ENCODE results near the gene ZBTB16. TPM values are rescaled to one million over a fixed set of nuclear protein-coding genes. Genes with fewer than 3 reads are reported as not detected.

Gene ZBTB16
- total and polyA plus RNA-seq, 12 donors, result 7.9 to 119 (median 53.2) TPM

DNA sequence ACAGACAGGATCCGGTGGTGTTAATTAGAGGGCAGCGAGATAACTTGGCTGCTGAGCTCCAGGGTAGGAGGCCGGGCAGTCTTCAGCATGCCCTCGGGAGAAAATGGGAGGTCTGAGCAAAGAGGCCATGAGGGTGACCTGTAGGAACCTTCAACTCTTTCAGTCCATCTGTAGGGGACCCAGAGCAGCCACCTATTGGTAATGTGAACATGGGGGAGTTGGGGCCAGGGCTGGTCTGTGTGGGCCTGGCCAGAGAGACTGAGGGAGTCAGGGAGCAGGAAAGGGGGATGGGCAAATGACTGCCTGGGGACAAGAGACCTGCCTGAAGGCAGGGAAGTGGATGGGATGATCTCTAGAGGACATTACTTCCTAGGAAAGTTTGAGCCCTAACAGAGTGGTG lies 135.6 kb downstream of the ZBTB16 start:
- no peak for DNase-seq
- H3K4me3 ChIP-seq, result no peak overlapping the region
- no peaks in the 10 kb centered on the region for H3K27me3 ChIP-seq
- TF ChIP-seq POLR2A (IDR thresholded peaks at IDR 0.05) (no peak), CTCF (IDR thresholded peaks at IDR 0.05) (no peak)
- no peaks in the 10 kb centered on the region for H3K36me3 ChIP-seq (replicated peaks in 1 of 2)
- peaks cover 55 to 65% of the 10 kb centered on the region in 2 donors for H3K4me1 ChIP-seq (replicated peaks in 1 of 2)
- peak overlapping the region in 4 of 5 donors; percentile 22 to 95 (median 94) for H3K27ac ChIP-seq
- intact Hi-C loops (cut with DNase I), result no loop called here
- 76 to 89% (median 84%) methylated on average over 4 of the region's 4 CpGs for WGBS, 4 donors
- no peaks in the 10 kb centered on the region for H3K9me3 ChIP-seq (replicated peaks in 1 of 3)

DNA sequence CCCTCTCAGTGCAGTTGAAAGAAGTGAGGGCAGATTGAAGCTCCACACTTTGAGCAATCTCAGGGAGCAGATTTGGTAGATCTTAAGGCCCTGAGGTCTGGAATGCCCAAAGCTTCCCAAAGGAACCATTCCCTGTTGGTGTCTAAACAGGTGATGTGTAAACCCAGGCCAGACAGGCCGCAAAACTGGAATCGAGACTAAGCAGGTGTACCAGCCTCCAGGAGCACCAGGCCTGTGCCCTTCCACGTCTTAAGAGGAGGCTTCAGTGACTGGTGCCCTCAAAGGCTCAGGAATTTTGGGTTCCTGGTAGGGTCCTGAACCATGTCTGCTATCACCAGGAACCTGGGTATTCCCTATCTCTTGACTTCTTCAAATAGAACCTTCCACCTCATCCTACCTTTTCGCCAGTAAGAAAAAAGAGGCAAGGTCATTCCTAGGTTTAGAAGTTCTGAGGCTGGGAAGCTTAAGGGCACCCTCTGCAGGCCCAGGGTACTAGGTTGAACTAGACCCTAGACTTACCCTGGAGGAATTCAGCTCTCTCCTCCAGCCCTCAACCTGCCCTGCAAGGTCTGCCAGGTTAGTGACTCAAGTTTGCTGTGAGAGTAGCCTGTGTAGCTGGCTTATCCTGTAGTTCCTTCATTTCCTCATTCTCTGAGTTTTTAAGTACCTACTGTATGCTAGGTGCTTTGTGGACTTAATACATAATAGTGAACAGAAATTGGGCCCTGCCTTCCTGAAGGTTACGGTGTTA lies 136.6 kb downstream of the ZBTB16 start:
- Histone ChIP-seq H3K4me1 (replicated peaks in 1 of 2) (peaks cover 55 to 67% of the 10 kb centered on the region in 2 donors), H3K9me3 (replicated peaks in 1 of 3) (no peaks in the 10 kb centered on the region), H3K36me3 (replicated peaks in 1 of 2) (no peaks in the 10 kb centered on the region), H3K27ac (peak overlapping the region; percentile 38 to 95 (median 92)), H3K27me3 (no peaks in the 10 kb centered on the region), H3K4me3 (no peak overlapping the region)
- peak in 1 of 7 donors; percentile 48 for DNase-seq
- TF ChIP-seq POLR2A (IDR thresholded peaks at IDR 0.05), result peak in 1 of 2 donors; percentile 19
- no peak for TF ChIP-seq CTCF (IDR thresholded peaks at IDR 0.05)
- intact Hi-C loops (cut with DNase I), result no loop called here
- WGBS, 4 donors, result 93 to 99% (median 97%) methylated on average over 5 of the region's 5 CpGs

GRCh38 chr11:114196997-114197703 lies 137.6 kb downstream of the ZBTB16 start:
- Histone ChIP-seq H3K4me3 (peak overlapping the region in 1 of 4 donors; percentile 5), H3K4me1 (replicated peaks in 1 of 2) (peaks cover 59 to 77% of the 10 kb centered on the region in 2 donors), H3K27ac (peak overlapping the region; percentile 79 to 95 (median 92)), H3K36me3 (replicated peaks in 1 of 2) (no peaks in the 10 kb centered on the region), H3K9me3 (replicated peaks in 1 of 3) (no peaks in the 10 kb centered on the region), H3K27me3 (no peaks in the 10 kb centered on the region)
- peak in 1 of 7 donors; percentile 39 for DNase-seq
- WGBS, 4 donors, result 49 to 63% (median 58%) methylated on average over 7 of the region's 7 CpGs
- TF ChIP-seq CTCF (IDR thresholded peaks at IDR 0.05), result no peak
- TF ChIP-seq POLR2A (IDR thresholded peaks at IDR 0.05), result no peak
- intact Hi-C loops (cut with DNase I), result no loop called here

DNA sequence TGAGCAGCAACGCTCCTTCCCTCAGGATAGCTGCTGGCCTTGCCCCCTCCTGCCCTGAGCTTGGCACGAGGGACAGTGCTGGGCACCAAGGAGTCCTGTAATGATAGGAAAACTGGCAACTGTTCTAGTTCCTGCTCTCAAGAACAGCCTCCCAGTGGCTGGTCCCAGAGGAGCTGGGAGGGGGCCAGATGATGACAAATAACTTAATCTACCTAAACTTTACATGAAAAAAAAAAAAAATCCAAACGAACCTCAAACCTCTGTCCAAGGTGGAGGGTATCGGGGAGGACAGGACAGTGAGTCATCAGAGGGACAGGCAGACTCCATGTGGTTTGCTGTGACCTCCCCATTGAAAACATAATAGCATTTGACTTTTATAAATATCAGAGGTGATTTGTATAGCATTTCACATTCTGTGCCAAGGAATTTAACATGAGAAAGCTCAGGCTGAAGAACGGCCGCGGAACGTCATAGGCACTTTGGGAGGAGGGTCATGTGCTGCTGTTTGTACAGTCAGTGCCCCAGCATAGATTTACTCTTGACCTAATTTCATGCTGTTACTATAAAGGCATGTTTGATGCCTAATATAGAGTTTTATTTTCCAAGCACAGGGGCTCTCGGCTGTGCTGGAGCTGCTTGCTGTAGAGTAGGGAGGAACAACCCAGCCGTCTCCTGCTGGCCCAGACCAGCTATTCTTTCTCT lies 138.4 kb downstream of the ZBTB16 start:
- Histone ChIP-seq H3K27ac (peak overlapping the region; percentile 79 to 95 (median 92)), H3K4me1 (replicated peaks in 1 of 2) (peaks cover 62 to 81% of the 10 kb centered on the region in 2 donors)
- 12 to 18% (median 15%) methylated on average over 10 of the region's 10 CpGs for WGBS, 4 donors

More for the DNA sequence above, 138.4 kb downstream of the ZBTB16 start:
- peak; percentile 87 to 96 (median 91) for DNase-seq
- Histone ChIP-seq H3K9me3 (replicated peaks in 1 of 3) (no peaks in the 10 kb centered on the region), H3K36me3 (replicated peaks in 1 of 2) (no peaks in the 10 kb centered on the region), H3K4me3 (peak overlapping the region in 1 of 4 donors; percentile 17), H3K27me3 (no peaks in the 10 kb centered on the region)
- intact Hi-C loops (cut with DNase I), result no loop called here
- TF ChIP-seq CTCF (IDR thresholded peaks at IDR 0.05) (peak in 3 of 6 experiments; percentile 12 to 23 (median 13)), POLR2A (IDR thresholded peaks at IDR 0.05) (peak; percentile 26 to 90)

Data from adrenal gland (tissue), 12 donors.